Activated T-helper 9 cell treated with anti-CD3 and anti-CD28 coated beads, Interleukin-2, amount 50 U/mL, for 16 hours (primary cell): Measurements from ENCODE around the gene ASTN2.

Experiments
- DNase-seq: peaks from one replicate; pipeline ENCODE4 v3.0.0-alpha.2; 2020; ENCODE audit warnings: low read depth

The ASTN2 gene

DNA sequence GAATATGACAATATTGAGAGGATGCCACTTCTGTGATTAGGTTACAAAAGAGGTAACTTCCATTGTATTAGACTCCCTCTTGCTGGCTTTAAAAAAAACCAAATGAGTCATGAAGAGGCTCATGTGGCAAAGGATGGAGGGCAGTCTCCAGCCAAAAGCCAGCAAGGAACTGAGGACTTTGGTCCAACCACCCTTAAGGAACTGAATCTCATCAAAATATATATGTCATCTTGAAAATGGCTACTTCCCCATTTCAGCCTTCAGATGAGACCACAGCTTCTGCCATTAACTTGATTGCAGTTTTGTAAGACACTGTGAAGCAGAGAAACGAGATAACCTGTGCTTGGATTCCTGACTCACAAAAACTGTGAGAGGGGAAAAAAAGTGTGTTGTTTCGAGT is 743.3 kb downstream of the ASTN2 start:
- DNase-seq, result no peak

GRCh38 chr9:116668970-116669695 is 745.7 kb downstream of the ASTN2 start:
- no peak for DNase-seq

DNA sequence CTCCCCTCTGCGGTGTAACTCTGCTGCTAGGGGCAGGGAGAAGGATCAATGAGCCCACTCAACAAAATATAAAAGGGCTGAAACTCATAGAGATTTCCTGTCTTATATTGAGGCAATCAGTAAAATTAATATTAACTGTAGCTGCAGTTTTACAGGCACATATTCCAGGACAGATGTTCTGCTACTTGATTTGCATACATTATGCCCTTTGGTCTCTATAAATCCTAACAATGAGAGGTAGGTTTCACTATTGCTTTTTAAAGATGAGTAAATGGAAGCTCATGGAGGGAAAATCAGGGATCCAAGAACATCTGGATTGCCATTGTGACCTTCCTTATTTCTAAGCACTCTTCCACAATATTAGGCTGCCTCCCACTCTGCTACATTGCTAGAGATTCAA is 751.3 kb downstream of the ASTN2 start:
- no peak for DNase-seq

DNA sequence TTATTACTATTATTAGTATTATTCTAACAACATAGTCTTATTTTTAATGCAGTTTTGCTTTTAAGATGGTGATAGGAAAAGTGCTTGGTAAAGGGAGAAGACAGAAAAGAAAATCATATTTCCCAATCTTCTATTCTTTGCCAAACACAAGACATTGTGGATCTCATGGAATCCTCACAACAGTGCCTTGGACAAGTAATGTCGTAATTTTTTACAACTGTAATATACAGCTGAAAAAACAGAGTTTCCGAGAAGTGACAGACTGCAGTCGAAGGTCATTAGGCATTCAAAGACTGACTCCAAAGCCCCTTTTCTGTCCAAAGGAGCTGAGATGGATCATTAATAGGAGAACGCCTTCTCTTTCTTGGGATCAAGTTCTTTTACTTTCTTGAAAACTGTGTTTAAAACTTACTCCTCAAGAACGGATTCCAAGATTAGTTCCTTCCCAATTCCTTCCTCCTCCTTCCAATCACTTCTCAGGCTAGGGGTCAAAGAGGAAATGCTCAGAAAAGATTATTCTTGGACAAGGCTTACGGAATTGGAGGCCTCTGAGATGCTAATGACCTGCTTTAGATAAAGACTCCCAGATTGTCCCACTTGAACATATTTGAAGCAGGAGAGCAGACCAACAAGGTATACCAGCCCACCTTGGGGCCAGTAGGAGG is 752.1 kb downstream of the ASTN2 start:
- no peak for DNase-seq

GRCh38 chr9:116661037-116661954 is 753.6 kb downstream of the ASTN2 start:
- DNase-seq, result no peak

GRCh38 chr9:116658265-116658664 is 756.6 kb downstream of the ASTN2 start:
- no peak for DNase-seq

- no peak for DNase-seq
Observed at GRCh38 chr9:116656977-116657376, 757.9 kb downstream of the ASTN2 start.

DNA sequence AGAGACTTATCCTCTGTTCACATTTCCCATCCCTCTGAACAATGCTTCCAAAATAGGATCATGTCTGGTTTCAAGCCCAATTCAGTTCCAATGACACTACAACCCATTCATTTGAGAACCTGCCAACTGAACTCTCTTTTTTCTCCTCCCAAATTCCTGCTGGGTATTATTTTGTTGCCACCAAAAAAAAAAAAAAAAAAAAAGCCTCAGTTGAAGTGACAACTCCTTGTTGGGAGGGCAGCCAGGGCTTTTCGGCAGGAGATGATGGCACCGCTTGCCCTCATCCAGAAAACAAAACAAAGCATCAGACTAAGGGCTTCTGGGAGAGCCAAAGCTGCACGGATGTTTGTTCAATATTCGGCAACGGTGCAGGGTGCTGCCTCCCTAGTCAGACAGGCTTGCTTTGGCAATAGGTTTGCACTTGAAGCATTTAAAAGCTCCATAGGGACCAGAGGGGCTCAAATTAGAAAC is 758.3 kb downstream of the ASTN2 start:
- DNase-seq, result no peak

- no peak for DNase-seq
Observed at GRCh38 chr9:116654059-116654355, 760.9 kb downstream of the ASTN2 start.

DNA sequence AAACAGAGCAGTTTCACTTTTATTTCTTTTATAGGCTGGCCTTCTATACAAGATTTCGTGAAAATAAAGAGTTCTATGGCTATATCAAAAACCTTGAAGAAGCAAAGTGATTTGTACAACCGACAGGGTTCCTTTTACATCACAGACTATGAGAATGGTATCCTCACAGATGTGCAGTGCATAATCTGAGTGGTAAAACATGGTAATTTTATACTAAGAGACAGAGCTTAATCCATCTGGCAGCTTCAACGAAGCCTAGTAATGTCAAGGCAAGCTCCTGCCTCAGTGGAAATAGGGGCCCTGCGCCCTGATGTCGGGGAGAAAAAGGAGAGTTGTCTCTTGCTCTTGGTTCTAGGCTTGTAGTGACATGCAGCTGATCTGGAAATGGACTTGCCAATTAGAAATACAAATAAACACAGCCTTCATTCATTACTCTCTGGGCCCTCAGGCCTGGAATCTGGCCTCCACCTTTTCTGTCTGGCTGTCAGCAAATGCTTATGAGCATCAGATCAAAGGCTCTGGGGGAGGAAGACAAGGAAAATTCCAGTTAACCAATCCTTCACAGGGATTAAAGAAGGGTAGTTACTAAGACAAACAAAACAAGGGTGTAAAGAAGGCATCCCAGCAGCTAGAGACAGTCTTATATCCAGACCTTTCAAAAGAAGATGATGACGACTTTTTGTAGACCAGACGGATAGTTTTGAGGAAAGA is 761.4 kb downstream of the ASTN2 start:
- DNase-seq, result no peak

DNA sequence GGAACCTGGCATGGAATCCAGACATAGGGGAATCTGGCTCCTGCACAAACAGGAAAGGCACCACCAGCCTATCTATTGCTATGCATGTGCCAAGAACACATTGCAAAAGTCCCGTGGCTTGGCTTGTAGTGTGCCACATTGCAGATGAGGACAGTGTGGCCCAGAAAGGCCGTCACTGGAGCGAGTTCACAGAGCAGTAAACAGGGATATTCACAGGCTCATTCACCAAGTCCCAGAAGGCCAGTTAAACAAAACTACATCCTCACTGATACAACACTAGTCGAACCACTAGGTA is 767.4 kb downstream of the ASTN2 start:
- DNase-seq, result no peak

DNA sequence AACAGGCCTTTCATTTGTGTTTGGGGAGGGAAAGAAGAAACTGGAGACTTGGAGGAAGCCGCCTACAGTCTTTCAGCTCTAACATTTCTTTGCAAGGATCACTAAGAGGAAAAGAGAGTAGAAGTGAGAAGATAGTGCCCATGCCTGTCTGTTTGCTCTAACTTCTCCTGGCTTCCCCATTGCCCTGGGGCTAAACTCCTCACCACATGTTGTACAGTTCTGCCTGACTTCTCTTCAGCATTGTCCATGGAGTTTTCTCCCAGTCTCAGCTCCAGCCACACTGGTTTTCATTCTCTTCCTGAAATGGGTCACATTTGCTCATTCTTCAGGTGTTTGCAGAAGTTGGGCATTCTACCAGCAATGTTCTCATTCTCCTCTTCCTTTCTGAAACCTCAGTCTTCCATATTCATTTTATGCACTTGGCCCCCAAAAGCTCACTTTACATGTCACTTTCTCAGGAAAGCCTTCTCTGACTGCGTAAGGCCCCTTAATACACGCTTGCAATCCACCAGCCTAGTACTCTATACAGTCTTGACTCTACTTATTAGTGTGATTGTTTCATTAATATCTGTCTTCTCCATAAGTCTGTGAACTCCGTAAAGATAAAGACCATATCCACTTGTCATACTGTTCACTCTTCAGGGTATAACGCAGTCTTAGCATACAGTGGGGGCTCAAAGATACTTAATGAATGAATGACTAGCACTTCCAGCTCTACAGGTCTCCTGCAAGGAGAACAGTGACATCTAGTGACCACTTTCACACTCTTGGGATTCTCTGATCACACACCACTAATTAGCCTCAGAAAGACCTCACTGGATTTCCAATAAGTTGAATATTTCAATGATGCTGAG is 768.0 kb downstream of the ASTN2 start:
- DNase-seq, result no peak

GRCh38 chr9:116644091-116644688 is 770.7 kb downstream of the ASTN2 start:
- no peak for DNase-seq

DNA sequence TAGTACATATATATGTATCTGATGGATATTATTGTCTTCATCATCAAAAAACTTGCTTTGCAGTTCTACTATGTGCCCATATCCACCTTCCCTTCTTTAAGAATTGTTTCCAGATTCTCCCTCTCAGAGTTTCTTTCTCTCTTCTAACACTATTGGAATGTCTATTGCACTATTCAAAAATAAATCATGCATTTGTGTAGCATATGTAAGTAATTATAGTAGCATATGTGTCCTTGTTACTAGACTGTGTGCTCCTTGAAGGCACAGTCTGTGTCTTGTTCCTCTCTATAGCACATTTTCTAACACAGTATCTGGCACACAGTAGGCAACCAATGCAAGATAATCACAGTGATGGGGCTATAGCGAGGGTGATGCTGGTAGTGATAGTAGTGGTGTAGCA is 771.2 kb downstream of the ASTN2 start:
- DNase-seq, result no peak

- DNase-seq, result no peak
Observed at GRCh38 chr9:116641292-116642059, 773.4 kb downstream of the ASTN2 start.

DNA sequence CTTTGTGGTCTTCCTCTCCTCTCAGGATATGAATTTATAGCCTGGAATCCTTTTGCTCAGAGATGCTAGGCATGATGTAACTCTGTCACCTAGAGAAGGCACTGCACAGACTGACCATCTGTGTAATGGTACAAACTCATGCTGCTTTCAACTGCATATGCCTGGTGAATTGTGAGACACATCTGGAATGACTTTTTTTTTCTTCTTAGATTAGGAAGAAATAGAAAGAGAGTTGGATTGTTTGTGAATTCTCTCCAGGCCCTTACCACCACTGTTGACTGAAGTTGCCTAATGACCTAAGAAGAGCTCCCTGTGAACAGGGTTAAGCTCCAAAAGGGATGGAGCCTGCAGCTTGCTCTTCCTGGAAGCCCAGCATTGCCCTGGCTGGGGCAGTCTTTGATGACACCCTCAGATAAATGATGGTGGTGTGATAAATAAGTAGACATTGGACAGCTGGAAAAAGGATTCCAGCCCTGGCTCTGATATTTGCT is 775.6 kb downstream of the ASTN2 start:
- no peak for DNase-seq

DNA sequence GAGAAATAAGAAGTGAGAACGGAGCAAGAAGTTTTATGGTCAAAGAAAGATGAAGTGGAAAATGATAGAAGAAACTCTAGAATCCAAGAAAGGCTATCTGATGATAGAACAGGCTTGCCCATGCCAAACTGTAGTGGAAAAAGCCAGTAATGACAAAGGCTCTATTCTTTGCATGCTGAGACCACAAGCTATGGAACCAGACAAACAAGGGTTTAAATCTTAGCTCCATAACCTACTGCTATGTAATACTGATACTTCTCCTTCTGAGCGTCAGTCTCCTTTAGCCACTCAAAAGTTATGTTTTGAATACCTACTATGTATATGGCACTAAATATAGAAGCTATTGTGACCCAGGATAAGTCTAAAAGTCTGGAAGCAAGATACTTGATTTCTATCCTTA is 778.9 kb downstream of the ASTN2 start:
- DNase-seq, result no peak

GRCh38 chr9:116632990-116633838 is 781.6 kb downstream of the ASTN2 start:
- no peak for DNase-seq

DNA sequence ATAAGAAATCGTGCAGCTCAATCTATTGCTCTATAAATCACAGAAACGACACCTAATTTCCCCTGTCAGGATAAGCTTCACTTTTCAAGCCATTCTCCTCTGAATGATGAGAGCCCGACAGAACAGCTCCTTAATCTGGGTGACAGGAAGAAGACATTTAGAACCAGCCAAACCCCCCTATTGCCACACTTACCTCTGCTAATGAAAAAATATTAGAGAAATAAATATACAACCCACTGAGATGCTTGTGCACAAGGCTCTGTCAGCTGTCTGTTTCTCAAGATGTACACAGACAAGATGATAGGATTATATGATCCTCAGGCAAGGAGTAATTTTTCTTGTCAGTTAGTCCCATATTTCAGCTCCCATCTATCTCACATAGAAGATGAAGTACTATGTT is 785.2 kb downstream of the ASTN2 start:
- no peak for DNase-seq
